GM12864 (cell line): ENCODE results near the gene CYP3A5.
"Not testable (repeated sequence)": the region's sequence is repeated elsewhere in the genome, so short reads cannot be mapped to it uniquely, and the experiment has no call there.

Experiments used
- DNase-seq: peaks from one replicate; pipeline ENCODE4 v3.0.0-alpha.2; 2011; ENCODE audit warnings: low read depth
- H3K4me3 ChIP-seq: 2 replicates; pipeline ENCODE4 v1.5.1; 2011; ENCODE audit warnings: mild to moderate bottlenecking, low read depth, low read length, control low read depth
- CTCF ChIP-seq: IDR thresholded peaks from 2 replicates; pipeline ENCODE4 v1.5.1; 2011; ENCODE audit warnings: low read depth, mild to moderate bottlenecking, moderate library complexity, low read length, control low read depth, inconsistent platforms; ENCODE audit errors: missing control alignments

The CYP3A5 gene

GRCh38 chr7:99693427-99694200, 13.8 kb upstream of the CYP3A5 start:
- H3K4me3 ChIP-seq: no peak overlapping the region
- DNase-seq: no peak
- no peak for TF ChIP-seq CTCF

- no peak overlapping the region for H3K4me3 ChIP-seq
- TF ChIP-seq CTCF: no peak
- DNase-seq: no peak
Measured at GRCh38 chr7:99693100-99693426, 13.3 kb upstream of the CYP3A5 start.

GRCh38 chr7:99692563-99692962, 12.8 kb upstream of the CYP3A5 start:
- not testable (repeated sequence) for DNase-seq

GRCh38 chr7:99691658-99692057, 11.9 kb upstream of the CYP3A5 start:
- H3K4me3 ChIP-seq, DNase-seq: not testable (repeated sequence)

More at GRCh38 chr7:99692563-99692962, 12.8 kb upstream of the CYP3A5 start:
- not testable (repeated sequence) for H3K4me3 ChIP-seq

GRCh38 chr7:99690918-99691317, 11.1 kb upstream of the CYP3A5 start:
- H3K4me3 ChIP-seq, DNase-seq: not testable (repeated sequence)

GRCh38 chr7:99685871-99686608, 6.2 kb upstream of the CYP3A5 start:
- not testable (repeated sequence) for DNase-seq, H3K4me3 ChIP-seq

GRCh38 chr7:99685129-99685758, 5.4 kb upstream of the CYP3A5 start:
- TF ChIP-seq CTCF: no peak
- no peak for DNase-seq
- H3K4me3 ChIP-seq: no peak overlapping the region

- TF ChIP-seq CTCF: no peak
- H3K4me3 ChIP-seq: no peak overlapping the region
- DNase-seq: no peak
Measured at GRCh38 chr7:99679032-99679399, 780 bp downstream of the CYP3A5 start.

GRCh38 chr7:99677648-99678045, 2.1 kb downstream of the CYP3A5 start:
- no peak for TF ChIP-seq CTCF
- DNase-seq: no peak
- H3K4me3 ChIP-seq: no peak overlapping the region
